Activated T-cell treated with anti-CD3 and anti-CD28 coated beads for 24 hours (primary cell): ENCODE measurements around the gene PQBP1.
A peak's percentile ranks its signal among the peaks of the same experiment; 100 is the strongest.

ENCODE experiments used
- DNase-seq: peaks from one replicate; pipeline ENCODE4 v3.0.0-alpha.2; 2020; ENCODE audit warnings: low read depth

The PQBP1 gene

GRCh38 chrX:48924270-48924669 is 26.5 kb downstream of the PQBP1 start:
- no peak for DNase-seq

GRCh38 chrX:48927123-48927522 is 29.4 kb downstream of the PQBP1 start:
- DNase-seq = no peak

GRCh38 chrX:48927736-48928382 is 30.1 kb downstream of the PQBP1 start:
- DNase-seq = no peak

- DNase-seq = no peak
These were observed 36.0 kb downstream of the PQBP1 start for GRCh38 chrX:48933757-48934156.

- no peak for DNase-seq
These were observed 37.0 kb downstream of the PQBP1 start for GRCh38 chrX:48934581-48935300.

- no peak for DNase-seq
These were observed 37.6 kb downstream of the PQBP1 start for GRCh38 chrX:48935301-48935670.

GRCh38 chrX:48936429-48937053 is 38.8 kb downstream of the PQBP1 start:
- DNase-seq = no peak

- peak; percentile 79 for DNase-seq
These were observed 39.6 kb downstream of the PQBP1 start for GRCh38 chrX:48937054-48937907.

- DNase-seq = peak; percentile 73
These were observed 41.1 kb downstream of the PQBP1 start for GRCh38 chrX:48938721-48939425.

- no peak for DNase-seq
These were observed 41.9 kb downstream of the PQBP1 start for GRCh38 chrX:48939524-48940228.

GRCh38 chrX:48940404-48940955 is 42.8 kb downstream of the PQBP1 start:
- DNase-seq = no peak

- DNase-seq = no peak
These were observed 45.2 kb downstream of the PQBP1 start for GRCh38 chrX:48942895-48943294.

- DNase-seq = no peak
These were observed 48.0 kb downstream of the PQBP1 start for GRCh38 chrX:48945517-48946348.

- no peak for DNase-seq
These were observed 50.9 kb downstream of the PQBP1 start for GRCh38 chrX:48948589-48948988.
